HG03469 (cell line): ENCODE results near the gene UBR4.
"Not testable (repeated sequence)": the region's sequence is repeated elsewhere in the genome, so short reads cannot be mapped to it uniquely, and the experiment has no call there.

ENCODE experiments used
- ATAC-seq: cut with Tn5 transposase; IDR thresholded peaks from one replicate; pipeline ENCODE4 v1.9.1; 2021; ENCODE audit warnings: mild to moderate bottlenecking, moderate library complexity, moderate number of reproducible peaks; ENCODE audit not compliant: unreplicated experiment

Gene UBR4

GRCh38 chr1:19191811-19192210 is 18.3 kb downstream of the UBR4 start:
- no peak for ATAC-seq

- no peak for ATAC-seq
Observed at GRCh38 chr1:19190468-19190867, 19.6 kb downstream of the UBR4 start.

- no peak for ATAC-seq
Observed at GRCh38 chr1:19189270-19189669, 20.8 kb downstream of the UBR4 start.

GRCh38 chr1:19187852-19188251 is 22.2 kb downstream of the UBR4 start:
- no peak for ATAC-seq

GRCh38 chr1:19186001-19186400 is 24.1 kb downstream of the UBR4 start:
- no peak for ATAC-seq

GRCh38 chr1:19182223-19182622 is 27.8 kb downstream of the UBR4 start:
- ATAC-seq: no peak

GRCh38 chr1:19180265-19180657 is 29.8 kb downstream of the UBR4 start:
- not testable (repeated sequence) for ATAC-seq

GRCh38 chr1:19179597-19180264 is 30.3 kb downstream of the UBR4 start:
- no peak for ATAC-seq

- no peak for ATAC-seq
Observed at GRCh38 chr1:19178734-19179398, 31.2 kb downstream of the UBR4 start.

- ATAC-seq: no peak
Observed at GRCh38 chr1:19177811-19178210, 32.3 kb downstream of the UBR4 start.

GRCh38 chr1:19169642-19170041 is 40.4 kb downstream of the UBR4 start:
- ATAC-seq: no peak

GRCh38 chr1:19167140-19167539 is 42.9 kb downstream of the UBR4 start:
- no peak for ATAC-seq

- ATAC-seq: no peak
Observed at GRCh38 chr1:19166066-19166465, 44.0 kb downstream of the UBR4 start.

GRCh38 chr1:19165501-19165900 is 44.6 kb downstream of the UBR4 start:
- ATAC-seq: no peak

GRCh38 chr1:19164274-19165015 is 45.6 kb downstream of the UBR4 start:
- no peak for ATAC-seq

GRCh38 chr1:19163261-19163660 is 46.8 kb downstream of the UBR4 start:
- ATAC-seq: no peak

- ATAC-seq: no peak
Observed at GRCh38 chr1:19160831-19161230, 49.2 kb downstream of the UBR4 start.

- no peak for ATAC-seq
Observed at GRCh38 chr1:19157653-19158052, 52.4 kb downstream of the UBR4 start.

GRCh38 chr1:19156676-19157075 is 53.4 kb downstream of the UBR4 start:
- no peak for ATAC-seq

- ATAC-seq: no peak
Observed at GRCh38 chr1:19154876-19155275, 55.2 kb downstream of the UBR4 start.

- ATAC-seq: no peak
Observed at GRCh38 chr1:19153169-19153568, 56.9 kb downstream of the UBR4 start.

GRCh38 chr1:19151537-19151936 is 58.5 kb downstream of the UBR4 start:
- no peak for ATAC-seq
